Activated CD4-positive, CD25-positive, alpha-beta regulatory T cell treated with anti-CD3 and anti-CD28 coated beads, Interleukin-2, amount 50 U/mL, for 24 hours (primary cell): ENCODE data around the gene MAN1A1.

Experiments
- ATAC-seq, 2 donors: fragments of 150-1000 bp; cut with Tn5 transposase; one replicate each; pipeline ENCODE4 v1.10.0; 2021; ENCODE audit warnings: mild to moderate bottlenecking in 1 of 2, moderate library complexity in 1 of 2

MAN1A1 gene

GRCh38 chr6:119324718-119325117 is 24.8 kb downstream of the MAN1A1 start:
- no peak for ATAC-seq

- no peak for ATAC-seq
Observed at GRCh38 chr6:119323931-119324330, 25.6 kb downstream of the MAN1A1 start.

GRCh38 chr6:119323478-119323877 is 26.1 kb downstream of the MAN1A1 start:
- ATAC-seq, result no peak

GRCh38 chr6:119322715-119323350 is 26.7 kb downstream of the MAN1A1 start:
- ATAC-seq, result peak; percentile 41 to 56

GRCh38 chr6:119322034-119322433 is 27.5 kb downstream of the MAN1A1 start:
- no peak for ATAC-seq

- no peak for ATAC-seq
Observed at GRCh38 chr6:119319694-119320093, 29.9 kb downstream of the MAN1A1 start.

- ATAC-seq, result no peak
Observed at GRCh38 chr6:119318730-119319129, 30.8 kb downstream of the MAN1A1 start.

- no peak for ATAC-seq
Observed at GRCh38 chr6:119318176-119318575, 31.4 kb downstream of the MAN1A1 start.

- no peak for ATAC-seq
Observed at GRCh38 chr6:119317007-119317406, 32.6 kb downstream of the MAN1A1 start.

GRCh38 chr6:119314885-119315272 is 34.7 kb downstream of the MAN1A1 start:
- peak; percentile 11 to 29 for ATAC-seq

- ATAC-seq, result peak; percentile 45 to 48
Observed at GRCh38 chr6:119313937-119314884, 35.4 kb downstream of the MAN1A1 start.

GRCh38 chr6:119312875-119313338 is 36.7 kb downstream of the MAN1A1 start:
- ATAC-seq, result peak; percentile 42 to 46

- no peak for ATAC-seq
Observed at GRCh38 chr6:119312441-119312840, 37.1 kb downstream of the MAN1A1 start.

- ATAC-seq, result no peak
Observed at GRCh38 chr6:119311514-119312142, 37.9 kb downstream of the MAN1A1 start.

GRCh38 chr6:119310486-119311036 is 39.0 kb downstream of the MAN1A1 start:
- ATAC-seq, result no peak

GRCh38 chr6:119308991-119309657 is 40.4 kb downstream of the MAN1A1 start:
- ATAC-seq, result no peak

GRCh38 chr6:119308048-119308570 is 41.5 kb downstream of the MAN1A1 start:
- no peak for ATAC-seq

- ATAC-seq, result no peak
Observed at GRCh38 chr6:119307056-119307455, 42.5 kb downstream of the MAN1A1 start.

- no peak for ATAC-seq
Observed at GRCh38 chr6:119306396-119306968, 43.1 kb downstream of the MAN1A1 start.

- no peak for ATAC-seq
Observed at GRCh38 chr6:119303164-119303887, 46.2 kb downstream of the MAN1A1 start.

- no peak for ATAC-seq
Observed at GRCh38 chr6:119301429-119301828, 48.1 kb downstream of the MAN1A1 start.
